Raji (cell line): ENCODE results near the gene RPS5.

ENCODE experiments used
- POLR2A ChIP-seq: IDR thresholded peaks from 2 replicates; pipeline ENCODE4 v1.6.1; 2011; ENCODE audit warnings: low read depth, low read length, control low read depth; ENCODE audit not compliant: insufficient read depth

RPS5 gene

GRCh38 chr19:58386576-58387337, at the start of gene RPS5:
Gene RPS5, plus strand, starts transcription at chr19:58387269. Its CDS starts 869 bp downstream, at chr19:58388138.
- peak; percentile 82 for TF ChIP-seq POLR2A

- no peak for TF ChIP-seq POLR2A
These were observed 48.7 kb upstream of the RPS5 start for GRCh38 chr19:58338336-58338735.

- no peak for TF ChIP-seq POLR2A
These were observed 48.1 kb upstream of the RPS5 start for GRCh38 chr19:58338825-58339558.

- TF ChIP-seq POLR2A = no peak
These were observed 41.5 kb upstream of the RPS5 start for GRCh38 chr19:58345558-58345957.

- TF ChIP-seq POLR2A = peak; percentile 62
These were observed 39.8 kb upstream of the RPS5 start for GRCh38 chr19:58346961-58347929.

- no peak for TF ChIP-seq POLR2A
These were observed 37.5 kb upstream of the RPS5 start for GRCh38 chr19:58349590-58349989.

- TF ChIP-seq POLR2A = no peak
These were observed 36.8 kb upstream of the RPS5 start for GRCh38 chr19:58350001-58350861.

- no peak for TF ChIP-seq POLR2A
These were observed 36.1 kb upstream of the RPS5 start for GRCh38 chr19:58350871-58351557.

- TF ChIP-seq POLR2A = no peak
These were observed 35.6 kb upstream of the RPS5 start for GRCh38 chr19:58351558-58351878.

- no peak for TF ChIP-seq POLR2A
These were observed 34.9 kb upstream of the RPS5 start for GRCh38 chr19:58351990-58352755.

GRCh38 chr19:58352760-58353671, 34.1 kb upstream of the RPS5 start, which contains the start of gene A1BG:
Gene A1BG, minus strand, starts transcription at chr19:58353492. Its CDS starts 55 bp downstream, at chr19:58353437.
- TF ChIP-seq POLR2A = no peak
